Loucy (cell line): ENCODE measurements around the gene NPPA.

ENCODE experiments used
- H2AFZ ChIP-seq: fragments of 200-600 bp; sonication (generic); 2 replicates; pipeline ENCODE4 v1.6.0; 2016; ENCODE audit warnings: antibody characterized with exemption, mild to moderate bottlenecking, low read length, moderate library complexity
- H3F3A ChIP-seq: fragments of 200-600 bp; 2 replicates; pipeline ENCODE4 v1.6.0; 2016; ENCODE audit warnings: antibody characterized with exemption, low read depth, mild to moderate bottlenecking
- H3K27me3 ChIP-seq: fragments of 200-600 bp; sonication (generic); 2 replicates; pipeline ENCODE4 v1.6.1; 2014; ENCODE audit warnings: low read length, mild to moderate bottlenecking; ENCODE audit not compliant: insufficient read depth, poor library complexity, severe bottlenecking
- H3K36me3 ChIP-seq: fragments of 200-600 bp; sonication (generic); 2 replicates; pipeline ENCODE4 v1.6.1; 2016; ENCODE audit warnings: low read length; ENCODE audit not compliant: insufficient read depth
- H3K4me1 ChIP-seq: fragments of 200-600 bp; sonication (generic); 2 replicates; pipeline ENCODE4 v1.5.1; 2014; ENCODE audit warnings: low read length, mild to moderate bottlenecking; ENCODE audit not compliant: insufficient read depth, poor library complexity, severe bottlenecking
- H3K4me2 ChIP-seq: fragments of 200-600 bp; sonication (generic); 2 replicates; pipeline ENCODE4 v1.6.0; 2014; ENCODE audit warnings: antibody characterized with exemption, low read length, low read depth, mild to moderate bottlenecking; ENCODE audit not compliant: poor library complexity, severe bottlenecking
- H3K4me3 ChIP-seq: fragments of 200-600 bp; sonication (generic); 2 replicates; pipeline ENCODE4 v1.5.1; 2014; ENCODE audit warnings: low read length, mild to moderate bottlenecking, mixed read lengths; ENCODE audit not compliant: poor library complexity, severe bottlenecking
- H3K79me2 ChIP-seq: fragments of 200-600 bp; sonication (generic); 2 replicates; pipeline ENCODE4 v1.6.1; 2014; ENCODE audit warnings: low read length; ENCODE audit not compliant: insufficient read depth
- H3K9ac ChIP-seq: fragments of 200-600 bp; sonication (generic); 2 replicates; pipeline ENCODE4 v1.6.0; 2014; ENCODE audit warnings: mild to moderate bottlenecking, low read depth, low read length, moderate library complexity; ENCODE audit not compliant: poor library complexity, severe bottlenecking
- H3K9me2 ChIP-seq: fragments of 200-600 bp; sonication (generic); replicated peaks from 2 replicates; pipeline ENCODE4 v1.6.1; 2016; ENCODE audit warnings: low read depth, low read length, mixed read lengths
- H3K9me3 ChIP-seq: fragments of 200-600 bp; sonication (generic); 2 replicates; pipeline ENCODE4 v1.6.1; 2014; ENCODE audit warnings: mild to moderate bottlenecking, antibody characterized with exemption, low read length, low read depth; ENCODE audit not compliant: insufficient read depth
- H4K20me1 ChIP-seq: fragments of 200-600 bp; sonication (generic); 2 replicates; pipeline ENCODE4 v1.6.0; 2014; ENCODE audit warnings: antibody characterized with exemption, low read length, mild to moderate bottlenecking; ENCODE audit not compliant: insufficient read depth, poor library complexity, severe bottlenecking
- CTCF ChIP-seq: fragments of 200-600 bp; sonication (generic); conservative IDR thresholded peaks from 2 replicates; pipeline ENCODE4 v1.5.1; 2014; ENCODE audit warnings: mild to moderate bottlenecking, antibody characterized with exemption, low read length
- EZH2phosphoT487 ChIP-seq: fragments of 200-600 bp; IDR thresholded peaks from 2 replicates; pipeline ENCODE4 v1.6.1; 2018; ENCODE audit warnings: antibody characterized with exemption, mild to moderate bottlenecking, moderate library complexity, borderline replicate concordance

Gene NPPA

DNA sequence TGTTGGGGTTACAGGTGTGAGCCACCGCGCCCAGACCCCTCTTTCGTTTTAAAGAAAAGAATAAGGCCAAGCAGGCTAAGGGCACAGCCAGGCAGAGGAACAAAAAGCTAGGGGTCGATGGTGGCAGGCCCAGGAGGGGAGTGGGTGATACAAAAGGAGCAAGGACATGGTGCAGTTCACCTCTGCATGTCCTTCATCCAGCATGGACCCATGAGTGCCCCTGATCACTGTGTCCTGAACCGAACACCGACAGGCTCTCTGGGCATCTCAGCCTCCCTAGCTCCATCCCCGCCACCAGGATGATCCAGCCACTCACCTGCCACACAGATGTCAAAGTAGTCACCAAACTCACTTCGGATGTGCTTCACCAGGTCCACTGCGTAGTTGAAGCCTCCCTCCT lies 47.7 kb downstream of the NPPA start:
- H3K9ac ChIP-seq = no peak overlapping the region
- no peaks in the 10 kb centered on the region for H3F3A ChIP-seq
- no peaks in the 10 kb centered on the region for H4K20me1 ChIP-seq
- H3K79me2 ChIP-seq = peaks cover 12% of the 10 kb centered on the region; the same call in 1 of the 2 replicates
- H3K4me1 ChIP-seq = peaks cover 30% of the 10 kb centered on the region
- no peaks in the 10 kb centered on the region for H3K9me2 ChIP-seq
- 0 out of 2 replicates have a peak, but pooled peaks cover 3% of the 10 kb centered on the region for H3K36me3 ChIP-seq
- H3K4me2 ChIP-seq = no peak overlapping the region
- H2AFZ ChIP-seq = no peak overlapping the region
- no peaks in the 10 kb centered on the region for H3K27me3 ChIP-seq
- no peaks in the 10 kb centered on the region for H3K9me3 ChIP-seq
- TF ChIP-seq EZH2phosphoT487 (no peak), CTCF (no peak)
- H3K4me3 ChIP-seq = no peak overlapping the region

DNA sequence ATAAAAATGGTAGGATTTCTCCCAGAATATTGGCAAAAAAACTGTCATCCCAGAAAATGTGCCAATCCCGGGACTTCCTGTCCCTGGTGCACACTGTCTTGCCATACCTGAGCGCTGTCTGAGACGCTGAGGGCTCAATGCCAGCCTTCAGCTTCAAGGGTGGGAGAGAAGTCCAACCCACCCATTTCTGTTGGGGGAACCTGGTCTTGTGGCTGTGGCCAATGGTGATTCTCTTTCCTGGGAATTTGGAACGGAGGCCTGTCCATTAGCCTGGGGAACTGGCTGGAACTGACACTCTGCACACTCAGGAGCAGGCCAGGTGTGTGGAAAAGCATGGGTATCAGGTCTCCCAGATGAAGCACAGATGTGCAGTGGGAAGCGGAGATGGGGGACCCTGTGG lies 48.5 kb downstream of the NPPA start:
- H3K79me2 ChIP-seq = peaks cover 6% of the 10 kb centered on the region; the same call in 1 of the 2 replicates
- 0 out of 2 replicates have a peak, but pooled peaks cover 3% of the 10 kb centered on the region for H3K36me3 ChIP-seq
- H3K4me2 ChIP-seq = no peak overlapping the region

GRCh38 chr1:11797525-11798216 lies 49.9 kb downstream of the NPPA start:
- Histone ChIP-seq H3K9me2 (no peaks in the 10 kb centered on the region), H3K36me3 (0 out of 2 replicates have a peak, but pooled peaks cover 3% of the 10 kb centered on the region), H3K4me1 (peaks cover 10% of the 10 kb centered on the region), H3K9me3 (no peaks in the 10 kb centered on the region), H4K20me1 (no peaks in the 10 kb centered on the region), H3F3A (no peaks in the 10 kb centered on the region), H3K4me2 (no peak overlapping the region), H3K9ac (no peak overlapping the region), H3K27me3 (no peaks in the 10 kb centered on the region), H3K4me3 (no peak overlapping the region), H3K79me2 (peaks cover 6% of the 10 kb centered on the region; the same call in 1 of the 2 replicates), H2AFZ (no peak overlapping the region)
- TF ChIP-seq CTCF (no peak), EZH2phosphoT487 (no peak)

More for the DNA sequence above, 48.5 kb downstream of the NPPA start:
- Histone ChIP-seq H3K9ac (no peak overlapping the region), H3K27me3 (no peaks in the 10 kb centered on the region), H2AFZ (no peak overlapping the region), H3K9me3 (no peaks in the 10 kb centered on the region), H3K4me3 (no peak overlapping the region), H3K9me2 (no peaks in the 10 kb centered on the region), H4K20me1 (no peaks in the 10 kb centered on the region), H3K4me1 (peaks cover 22% of the 10 kb centered on the region), H3F3A (no peaks in the 10 kb centered on the region)
- no peak for TF ChIP-seq CTCF
- TF ChIP-seq EZH2phosphoT487 = no peak
